HG02610 (cell line): Measurements from ENCODE around the gene SUN5.

Experiments
- ATAC-seq: cut with Tn5 transposase; IDR thresholded peaks from one replicate; pipeline ENCODE4 v1.9.1; 2021; ENCODE audit warnings: mild to moderate bottlenecking, moderate library complexity; ENCODE audit not compliant: unreplicated experiment

Gene SUN5

DNA sequence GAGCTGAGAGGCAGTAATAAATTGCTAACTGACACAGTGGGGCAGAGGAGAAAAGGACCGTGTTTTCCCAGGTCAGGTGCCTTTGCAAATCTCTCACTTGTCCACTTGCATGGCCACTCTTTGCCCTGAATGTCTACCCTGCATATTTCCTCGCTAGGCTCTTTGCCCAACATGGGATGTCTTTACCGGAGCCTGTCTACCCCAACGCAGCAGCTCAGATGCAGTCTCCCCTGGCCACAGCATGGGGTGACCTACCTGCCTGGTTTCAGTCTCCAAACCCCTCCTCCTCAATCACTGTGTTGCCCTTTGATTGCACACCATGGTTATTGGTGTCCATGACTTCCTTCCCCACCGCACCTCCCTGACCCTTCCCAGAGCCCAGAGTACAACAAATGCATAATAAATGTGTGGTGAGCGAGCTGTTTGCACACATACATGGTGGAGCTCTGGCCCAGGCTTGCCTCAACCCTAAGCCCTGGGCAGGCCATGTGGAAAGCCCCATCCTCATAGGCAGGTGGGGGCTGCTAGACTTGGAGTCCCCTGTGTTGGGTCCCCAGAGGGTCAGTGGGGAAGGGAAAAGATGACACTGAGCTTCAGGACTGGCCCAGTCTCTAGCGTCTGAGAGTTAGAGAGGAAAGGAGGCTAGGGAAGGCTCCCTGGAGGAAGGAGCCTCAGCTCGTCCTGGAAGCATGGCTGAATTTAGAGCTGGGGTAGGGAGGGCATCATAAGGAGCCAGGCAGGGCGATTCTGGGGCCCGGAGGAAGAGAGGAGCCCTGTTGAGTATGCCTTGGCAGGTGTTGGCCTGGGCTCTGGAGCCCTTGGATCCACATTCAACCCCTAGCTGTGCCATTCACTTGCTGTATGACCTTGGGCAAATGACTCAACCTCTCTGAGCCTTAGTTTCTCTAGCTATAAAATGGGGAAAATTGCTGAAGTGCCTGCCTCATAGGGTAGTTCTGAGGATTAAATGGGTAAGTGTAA lies 22.8 kb upstream of the SUN5 start:
- ATAC-seq: no peak

DNA sequence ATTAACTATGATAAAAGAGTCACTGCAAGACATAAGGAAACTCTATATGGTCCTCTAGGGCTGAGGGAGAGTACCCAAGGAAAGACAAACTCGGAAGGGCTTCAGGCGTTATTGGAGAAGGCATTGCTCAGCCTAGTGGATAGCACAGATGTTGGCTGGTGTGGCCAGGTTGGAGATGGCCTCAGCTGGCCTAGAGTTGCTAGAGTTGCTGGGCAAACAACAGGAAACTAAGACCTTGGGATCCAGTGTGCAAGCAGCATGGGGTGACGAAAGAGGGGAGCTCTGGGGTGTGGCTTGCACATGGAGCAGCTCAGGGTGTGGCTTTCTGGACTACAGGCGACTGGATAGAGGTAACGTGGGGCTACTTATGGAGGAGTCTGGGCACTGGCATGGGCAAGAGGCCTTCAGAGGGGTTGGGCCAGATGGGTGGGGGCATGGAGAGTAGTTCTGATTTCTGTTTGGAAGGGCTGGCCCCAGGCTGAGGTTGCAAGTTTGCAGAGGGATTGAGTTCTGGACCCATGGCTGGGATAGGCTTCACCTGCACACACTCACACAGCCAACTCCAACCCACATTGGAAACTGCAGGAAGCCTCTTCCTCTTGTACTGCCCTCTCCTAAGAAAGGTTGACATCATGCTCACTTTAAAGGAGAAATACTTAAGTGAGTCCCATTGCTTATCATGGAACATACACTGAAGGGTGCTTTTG lies 22.0 kb upstream of the SUN5 start:
- ATAC-seq: no peak

DNA sequence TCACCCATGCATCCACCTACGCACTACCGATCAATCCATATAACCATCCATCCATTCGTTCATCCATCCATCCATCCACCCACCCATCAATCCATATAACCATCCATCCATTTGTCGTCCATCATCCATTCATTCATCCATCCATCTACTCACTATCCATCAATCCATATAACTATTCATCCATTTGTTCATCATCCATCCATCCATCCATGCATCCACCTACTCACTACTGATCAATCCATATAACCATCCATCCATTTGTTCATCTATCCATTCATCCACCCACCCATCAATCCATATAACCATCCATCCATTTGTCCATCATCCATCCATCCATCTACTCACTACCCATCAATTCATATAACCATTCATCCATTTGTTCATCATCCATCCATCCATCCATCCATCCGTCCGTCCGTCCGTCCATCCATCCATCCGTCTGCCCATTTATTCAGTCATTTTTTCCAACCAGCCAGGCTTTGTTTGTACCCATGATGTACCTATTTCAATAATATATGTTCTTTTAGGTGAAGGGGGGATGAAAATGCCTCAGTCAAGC lies 21.2 kb upstream of the SUN5 start:
- no peak for ATAC-seq

DNA sequence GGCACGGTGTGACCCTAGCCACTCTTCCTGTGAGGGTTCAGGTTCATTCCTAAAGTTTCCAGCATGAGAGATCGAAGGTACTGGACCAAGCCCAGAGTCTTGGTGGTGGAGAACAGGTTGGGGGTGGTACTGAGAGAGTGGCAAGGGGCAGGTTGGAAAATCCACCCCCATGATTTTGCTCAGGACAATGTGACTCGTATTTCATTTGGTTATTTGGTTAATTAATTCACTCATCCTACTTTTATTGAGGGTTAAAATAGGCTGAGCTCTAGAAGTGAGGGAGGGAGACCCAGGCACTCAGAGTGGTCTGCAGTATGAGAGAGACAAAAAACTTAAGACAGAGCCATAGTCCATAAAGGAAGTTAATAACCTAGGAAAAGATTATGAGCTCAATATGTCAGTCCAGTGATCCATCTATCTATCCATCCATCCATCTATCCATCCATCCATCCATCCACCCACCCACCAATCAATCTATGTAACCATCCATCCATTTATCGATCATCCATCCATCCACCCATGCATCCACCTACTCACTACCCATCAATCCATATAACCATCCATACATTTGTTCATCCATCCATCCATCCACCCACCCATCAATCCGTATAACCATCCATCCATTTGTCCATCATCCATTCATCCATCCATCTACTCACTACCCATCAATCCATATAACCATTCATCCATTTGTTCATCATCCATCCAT lies 20.5 kb upstream of the SUN5 start:
- ATAC-seq: no peak

DNA sequence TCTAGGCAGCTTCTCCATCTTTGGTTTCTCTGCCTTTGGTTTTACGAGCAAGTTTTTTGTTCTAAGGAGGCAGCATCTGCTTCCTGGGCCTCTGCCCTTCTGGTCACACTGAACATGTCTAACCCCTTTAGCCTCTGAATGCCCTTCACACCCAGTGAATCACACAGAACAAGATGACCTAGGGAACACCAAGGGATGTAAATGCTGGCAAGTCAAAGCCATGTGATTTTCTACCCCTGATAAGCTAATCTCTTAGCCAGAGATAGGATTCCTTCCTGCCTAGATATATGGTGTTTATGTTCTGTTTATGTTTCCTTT lies 20.0 kb upstream of the SUN5 start:
- no peak for ATAC-seq

DNA sequence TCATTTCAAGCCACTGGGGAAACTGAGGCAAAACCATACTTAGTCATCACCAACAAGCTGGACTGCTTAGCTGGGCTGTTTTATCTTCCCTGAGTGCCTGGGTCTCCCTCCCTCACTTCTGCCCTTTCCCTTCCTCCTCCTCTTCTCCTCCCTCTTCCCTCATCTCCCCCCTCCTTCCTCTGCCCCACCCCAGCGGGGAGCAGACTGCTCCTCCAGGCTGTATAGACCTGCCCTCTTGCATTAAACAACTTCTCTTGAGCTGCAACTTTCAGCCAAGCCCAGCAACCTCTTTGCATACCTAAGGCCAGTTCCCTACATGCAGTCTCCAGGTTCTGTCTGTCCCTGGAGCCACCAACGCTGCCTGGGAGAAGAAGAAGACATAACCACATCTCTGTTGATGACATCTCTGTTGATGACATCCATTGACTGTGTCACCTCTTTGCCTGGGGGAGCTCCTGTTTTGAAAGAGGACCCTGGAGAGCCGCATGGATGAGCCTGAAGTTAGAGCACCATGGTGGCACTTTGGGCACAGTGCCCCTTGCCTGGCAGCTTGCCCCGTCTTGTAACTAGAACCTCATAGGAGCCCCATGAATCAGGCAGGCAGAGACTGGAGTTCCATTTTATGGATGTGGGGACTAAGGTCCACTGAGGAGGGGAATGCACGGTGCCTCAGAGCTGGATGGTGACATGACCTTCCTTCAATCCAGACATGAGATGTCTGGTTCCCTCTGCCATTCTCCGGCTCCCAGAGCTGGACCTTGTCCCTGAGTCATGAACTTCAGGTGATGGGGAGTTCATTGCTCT lies 19.4 kb upstream of the SUN5 start:
- no peak for ATAC-seq

DNA sequence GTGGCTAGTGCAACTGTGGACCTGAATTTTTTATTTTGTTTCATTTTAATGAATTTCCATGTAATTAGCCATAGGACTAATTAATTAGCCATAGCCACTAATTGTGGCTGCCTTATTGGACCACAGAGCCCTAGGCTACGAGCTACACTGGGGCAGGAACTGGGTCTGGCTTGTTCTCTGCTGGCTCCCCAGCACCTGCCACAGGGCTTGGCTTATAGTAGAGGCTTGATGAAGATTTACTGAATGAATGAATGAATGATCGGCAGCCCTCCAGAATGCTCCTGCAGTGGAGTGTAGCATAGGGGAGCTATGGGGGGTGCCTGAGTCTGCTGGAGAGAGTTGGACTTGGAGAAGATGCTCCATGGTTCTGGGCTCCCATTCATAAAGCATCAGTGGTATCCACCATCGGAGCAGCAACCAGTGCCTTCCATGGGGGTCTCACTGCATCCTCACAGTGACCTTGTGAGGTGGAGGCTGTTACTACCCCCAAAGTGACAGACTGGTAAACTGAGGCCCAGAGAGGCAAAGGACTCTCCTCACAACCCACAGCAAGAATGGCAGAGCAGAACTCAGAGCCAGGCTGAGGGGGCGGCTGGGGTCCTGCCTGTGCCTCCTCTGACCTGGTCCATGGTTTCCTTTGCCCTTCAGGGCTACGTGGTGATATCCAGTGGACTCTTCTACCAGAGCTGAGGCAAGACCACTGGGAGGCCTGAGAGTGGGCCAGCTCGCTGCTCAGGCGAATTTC lies 18.6 kb upstream of the SUN5 start:
- ATAC-seq: no peak

DNA sequence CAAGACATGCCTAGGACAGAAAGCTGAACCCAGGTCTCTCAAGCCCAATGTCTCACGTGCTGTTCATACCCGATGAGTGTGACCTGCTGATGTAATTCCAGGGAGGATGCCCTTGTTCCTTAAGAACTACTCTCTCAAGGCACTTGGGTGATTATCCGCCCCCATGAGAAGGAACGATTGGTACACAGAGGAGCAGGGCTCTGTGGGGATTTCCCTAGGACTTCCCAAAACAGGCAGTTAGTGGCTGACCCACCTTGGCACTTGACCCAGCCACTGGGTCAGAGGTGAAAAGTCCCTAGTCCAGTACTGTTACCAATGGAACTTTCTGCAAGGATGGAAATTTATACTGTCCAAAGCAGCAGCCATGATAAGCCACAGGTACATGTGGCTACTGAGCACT lies 18.1 kb upstream of the SUN5 start:
- ATAC-seq: no peak

DNA sequence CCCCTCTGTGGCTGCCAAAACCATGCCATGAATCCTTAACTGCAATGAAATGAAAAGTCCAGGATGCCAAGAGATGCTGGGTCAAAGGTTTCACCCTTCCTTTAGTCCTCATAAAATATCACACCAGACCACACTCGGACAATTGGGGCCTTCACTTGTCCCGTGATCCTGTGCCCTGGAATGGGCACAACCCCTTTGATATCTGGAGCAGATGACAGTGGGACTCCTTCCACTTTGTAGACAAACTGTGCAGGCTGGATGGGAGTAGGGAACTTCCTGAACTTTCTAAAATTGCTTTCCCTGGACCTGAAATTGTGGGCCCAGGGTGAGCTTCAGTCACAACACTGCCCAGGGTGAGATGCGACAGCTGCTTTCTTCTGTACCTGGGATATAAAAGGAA lies 17.6 kb upstream of the SUN5 start:
- ATAC-seq: no peak

DNA sequence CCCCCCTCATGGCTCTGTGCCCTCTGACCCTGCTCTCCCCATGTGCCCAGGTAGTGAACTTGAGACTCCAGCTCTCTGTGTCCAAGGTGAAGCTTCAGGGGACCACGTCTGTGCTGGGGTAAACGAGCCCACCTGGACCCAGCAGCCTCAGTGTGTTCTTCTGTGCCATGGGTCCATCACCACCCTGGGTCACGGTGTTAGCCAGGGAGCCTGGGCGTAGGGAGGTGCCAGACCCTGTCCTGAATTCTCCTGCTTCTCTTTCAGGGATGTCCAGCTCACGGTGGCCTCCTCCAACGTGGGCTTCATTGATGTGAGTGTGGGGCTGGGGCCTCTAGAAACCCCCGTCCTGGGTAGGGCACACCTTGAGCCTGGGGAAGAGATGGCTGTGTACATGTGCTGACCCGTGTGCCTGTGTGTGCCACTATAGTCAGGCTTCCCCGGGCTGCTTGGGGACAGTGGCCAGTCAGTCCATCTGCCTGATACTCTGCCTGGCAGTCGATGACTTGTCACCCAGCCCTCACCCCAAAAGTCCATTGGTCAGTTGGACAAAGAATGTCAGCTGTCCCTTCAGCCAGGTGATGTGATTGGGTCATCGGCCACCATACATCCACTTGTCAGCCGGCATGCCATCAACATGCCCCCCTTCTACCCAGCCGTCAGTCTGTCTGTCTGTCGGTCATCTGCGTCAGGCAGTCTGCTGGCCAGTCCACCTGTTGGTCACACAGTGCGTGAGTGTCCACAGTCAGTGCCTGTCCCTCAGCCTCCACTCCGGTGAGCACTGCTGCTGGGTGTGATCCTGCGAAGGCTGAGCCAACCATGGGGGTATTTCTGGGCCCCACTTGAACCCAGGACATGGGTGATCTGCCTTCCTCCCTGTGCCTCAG lies 16.3 kb upstream of the SUN5 start:
- ATAC-seq: no peak

DNA sequence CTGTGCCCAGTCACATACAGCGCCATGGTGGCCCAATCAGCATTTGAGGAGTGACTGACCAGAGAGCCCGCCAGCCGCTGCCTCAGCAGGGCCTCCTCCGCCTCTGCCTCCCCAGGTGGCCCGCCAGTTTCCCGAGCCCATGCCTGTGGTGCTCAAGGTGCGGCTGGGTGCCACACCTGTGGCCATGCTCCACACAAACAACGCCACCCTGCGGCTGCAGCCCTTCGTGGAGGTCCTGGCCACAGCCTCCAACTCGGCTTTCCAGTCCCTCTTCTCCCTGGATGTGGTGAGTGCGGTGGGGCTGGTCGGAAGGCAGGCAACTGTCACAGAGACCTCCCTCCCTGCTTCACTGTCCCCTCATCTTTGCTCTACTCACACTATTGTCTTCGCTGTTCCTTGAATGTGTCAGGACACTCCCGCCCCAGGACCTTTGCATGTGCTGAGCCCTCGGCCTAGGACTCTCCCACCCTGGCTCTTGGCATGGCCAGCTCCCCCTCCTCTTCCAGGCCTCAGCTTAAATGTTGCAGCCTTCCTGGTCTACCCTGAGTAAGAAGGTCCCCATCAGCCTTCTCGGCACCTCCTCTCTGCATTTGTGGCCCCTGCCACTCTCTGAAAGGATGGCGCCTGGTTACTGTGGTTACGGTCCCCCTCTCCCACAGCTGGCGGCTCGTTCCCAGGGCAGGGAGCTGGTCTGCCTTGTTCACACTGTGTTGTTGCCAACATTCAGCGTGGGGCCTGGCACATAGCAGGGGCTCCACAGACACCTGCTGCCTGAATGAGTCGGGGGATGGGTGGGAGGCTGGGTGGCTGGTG lies 15.4 kb upstream of the SUN5 start:
- ATAC-seq: no peak

DNA sequence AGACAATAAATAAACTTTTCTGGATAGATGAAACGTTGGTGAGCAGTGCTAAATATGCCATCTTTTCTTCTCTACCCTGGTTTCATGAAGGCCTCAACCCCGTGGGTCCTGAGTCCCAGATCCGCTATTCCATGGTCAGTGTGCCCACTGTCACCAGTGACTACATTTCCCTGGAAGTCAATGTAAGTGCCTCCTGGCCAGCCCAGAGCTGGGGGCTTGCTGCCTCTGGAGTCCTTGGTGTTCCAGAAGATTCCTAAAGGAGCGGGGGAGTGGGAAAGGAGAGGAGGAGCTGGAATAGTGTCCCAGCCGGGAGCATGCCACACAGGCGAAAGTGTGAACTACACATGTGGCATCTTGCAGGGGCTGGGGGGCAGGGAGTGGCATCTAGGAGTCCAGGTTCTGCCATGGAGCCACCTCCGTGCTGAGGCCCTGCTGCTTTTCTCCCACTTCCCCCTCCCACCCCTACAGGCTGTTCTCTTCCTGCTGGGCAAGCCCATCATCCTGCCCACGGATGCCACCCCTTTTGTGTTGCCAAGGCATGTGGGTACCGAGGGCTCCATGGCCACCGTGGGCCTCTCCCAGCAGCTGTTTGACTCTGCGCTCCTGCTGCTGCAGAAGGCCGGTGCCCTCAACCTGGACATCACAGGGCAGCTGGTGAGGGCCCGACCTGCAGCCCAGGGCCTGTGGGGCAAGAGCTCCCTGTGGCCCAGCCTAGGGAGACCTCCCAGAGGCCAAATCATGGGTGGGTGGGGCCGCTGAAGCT lies 14.1 kb upstream of the SUN5 start:
- ATAC-seq: no peak

DNA sequence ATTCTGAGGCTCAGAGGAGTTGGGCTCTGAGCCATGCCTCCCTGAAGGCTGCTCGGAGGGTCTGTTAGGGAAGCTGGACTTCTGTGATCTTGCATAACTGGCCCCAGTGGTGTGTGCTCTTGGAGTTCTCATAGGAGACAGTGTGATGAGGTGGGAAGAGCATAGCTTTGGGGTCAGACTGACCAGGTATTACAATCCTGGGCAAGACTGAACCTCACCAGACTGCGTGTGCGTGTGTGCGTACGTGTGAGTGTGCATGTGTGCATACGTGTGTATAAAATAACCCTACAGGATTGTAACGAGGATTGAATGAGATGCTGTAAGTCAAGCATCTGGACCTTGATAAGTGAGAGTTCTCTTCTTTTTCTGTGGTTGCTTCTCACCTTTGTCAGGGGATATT lies 13.3 kb upstream of the SUN5 start:
- no peak for ATAC-seq

DNA sequence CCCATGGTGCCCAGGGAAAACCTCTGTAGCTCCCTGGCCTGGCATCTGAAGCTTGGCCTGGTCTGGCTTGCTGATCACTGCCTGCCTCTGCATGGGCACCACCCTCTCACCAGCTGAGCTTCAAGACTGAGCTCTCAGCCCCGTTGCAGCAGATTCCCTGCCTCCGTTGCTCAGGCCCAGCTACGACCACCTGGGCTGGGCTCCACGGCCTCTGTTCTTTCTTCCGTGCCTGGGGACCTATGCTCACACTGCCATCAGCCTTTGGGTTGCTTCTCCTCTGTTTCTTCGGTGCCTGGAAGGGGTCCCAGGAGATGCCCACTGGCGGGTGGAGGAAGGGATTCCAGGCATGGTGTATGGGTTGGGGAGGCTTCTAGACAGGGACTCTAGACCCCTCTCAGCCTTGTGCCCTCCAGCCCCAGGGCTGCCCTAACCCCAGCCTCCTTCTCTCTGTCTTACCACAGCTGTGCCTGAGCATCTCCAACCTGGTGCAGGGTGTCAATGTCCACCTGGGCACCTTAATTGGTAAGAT lies 12.4 kb upstream of the SUN5 start:
- no peak for ATAC-seq

DNA sequence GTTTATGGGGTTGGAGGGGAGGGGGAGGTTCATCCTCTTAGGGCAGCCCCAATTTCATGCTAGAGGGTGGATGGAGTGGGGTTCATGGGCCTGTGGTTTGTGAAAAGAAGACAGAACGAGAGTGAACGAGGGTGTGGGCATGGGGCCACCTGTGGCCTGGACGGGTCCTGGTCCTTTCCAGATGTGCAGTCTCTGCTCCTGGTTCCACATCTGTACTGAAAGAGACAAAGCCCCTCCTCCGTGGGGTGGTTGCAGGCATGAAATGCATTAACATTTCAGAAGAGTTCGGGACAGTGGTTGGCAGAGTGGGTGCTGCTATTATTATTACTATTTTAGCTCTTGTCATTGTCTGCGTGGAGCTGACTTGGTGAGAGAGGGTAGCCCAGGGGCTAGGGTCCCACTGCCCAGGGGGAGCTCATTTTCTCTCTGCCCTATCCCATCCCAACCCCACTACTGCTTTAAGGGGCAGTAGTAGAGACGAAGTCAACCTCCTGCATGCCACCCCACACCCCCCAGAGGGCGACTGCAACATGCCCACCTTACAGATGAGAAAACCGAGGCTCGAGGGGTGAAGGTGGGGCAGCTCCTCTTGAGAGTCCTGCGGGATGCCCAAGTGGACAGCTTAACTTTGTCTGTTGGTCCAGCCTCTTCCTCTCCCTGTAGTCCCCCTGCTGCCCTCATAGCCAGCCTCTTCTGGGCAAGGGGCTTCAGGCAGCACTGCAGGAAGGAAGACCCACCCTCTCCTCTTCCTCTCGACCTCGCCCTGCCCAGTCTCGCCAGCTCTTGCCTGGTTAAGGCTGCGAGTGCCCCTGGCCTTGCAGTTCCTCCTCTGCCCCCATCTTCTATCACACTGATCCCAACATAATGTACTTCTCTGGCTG lies 11.7 kb upstream of the SUN5 start:
- no peak for ATAC-seq

DNA sequence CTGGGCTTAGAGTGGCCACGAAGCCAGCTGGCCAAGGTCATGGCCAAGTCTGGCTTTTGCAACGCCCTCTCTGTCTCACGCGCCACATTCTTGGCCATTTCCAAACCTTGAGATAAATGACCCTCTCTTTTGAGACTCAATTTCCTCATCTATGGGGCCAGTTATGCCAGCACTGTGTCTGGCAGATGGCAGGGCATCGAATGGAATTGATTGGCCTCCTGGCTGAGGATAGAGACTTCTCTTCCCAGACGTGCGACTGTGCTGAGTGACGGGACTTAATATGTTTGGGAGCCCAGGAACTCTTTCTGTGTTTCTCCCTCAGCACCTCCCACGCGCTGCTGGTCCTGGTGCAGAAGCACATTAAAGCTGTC lies 10.9 kb upstream of the SUN5 start:
- ATAC-seq: no peak
